HG03575 (cell line): ENCODE results near the gene TMEM132C.
"Not testable (repeated sequence)": the region's sequence is repeated elsewhere in the genome, so short reads cannot be mapped to it uniquely, and the experiment has no call there.

Experiments used
- ATAC-seq: cut with Tn5 transposase; IDR thresholded peaks from one replicate; pipeline ENCODE4 v1.9.1; 2021; ENCODE audit not compliant: unreplicated experiment, insufficient number of reproducible peaks, low FRiP score; ENCODE audit errors: extremely low read depth

TMEM132C gene

GRCh38 chr12:128581321-128581761 is 314.4 kb downstream of the TMEM132C start:
- ATAC-seq = no peak

- ATAC-seq = no peak
Observed at GRCh38 chr12:128583453-128583852, 316.5 kb downstream of the TMEM132C start.

DNA sequence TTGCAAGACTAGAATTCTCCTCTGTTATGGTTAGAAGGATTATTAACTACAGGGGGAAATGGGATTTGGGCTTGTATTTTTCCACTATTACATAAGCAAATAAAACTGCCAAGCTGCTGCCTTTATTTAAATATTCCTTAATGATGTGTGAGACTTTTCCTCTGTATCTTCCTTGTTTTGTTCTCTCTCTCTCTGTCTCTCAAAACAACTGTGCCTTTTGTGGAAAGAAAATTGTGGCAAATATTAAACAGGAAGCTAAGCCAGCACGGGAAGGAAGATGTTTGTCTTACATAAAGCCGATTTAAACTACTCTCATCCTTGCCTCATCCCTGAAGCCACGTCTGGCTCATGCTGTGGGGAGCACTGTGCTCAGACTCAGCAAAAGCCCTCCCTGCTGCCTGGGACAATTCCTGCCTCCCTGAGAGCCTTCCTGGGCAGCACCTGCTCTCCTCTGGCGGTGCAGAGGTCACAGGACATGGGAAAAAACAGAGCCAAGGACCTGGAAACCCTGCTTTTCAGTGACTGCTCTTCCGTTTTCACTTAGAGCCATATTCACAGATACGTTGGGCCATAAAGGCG is 319.6 kb downstream of the TMEM132C start:
- no peak for ATAC-seq

GRCh38 chr12:128587918-128588317 is 320.9 kb downstream of the TMEM132C start:
- ATAC-seq = no peak

- no peak for ATAC-seq
Observed at GRCh38 chr12:128592220-128592744, 325.3 kb downstream of the TMEM132C start.

DNA sequence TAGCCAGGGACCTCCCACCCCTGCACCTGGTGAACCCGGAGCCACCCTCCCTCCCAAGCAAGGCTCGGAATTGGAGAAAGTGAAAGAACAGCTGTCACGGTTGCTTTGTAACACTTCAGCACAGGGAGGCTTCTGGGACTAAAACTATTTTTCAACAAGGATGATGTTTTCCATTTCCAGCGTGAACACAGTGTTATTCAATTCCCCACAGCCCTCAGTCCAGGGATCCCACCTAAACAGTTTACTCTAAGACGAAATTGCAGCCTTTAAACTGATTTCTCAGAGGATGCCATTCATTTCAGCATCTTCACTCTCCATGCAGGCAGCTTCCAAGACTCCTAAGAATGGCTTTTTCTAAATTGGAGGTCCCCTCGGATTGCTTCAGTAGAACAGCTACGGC is 327.6 kb downstream of the TMEM132C start:
- no peak for ATAC-seq

- no peak for ATAC-seq
Observed at GRCh38 chr12:128595609-128596008, 328.6 kb downstream of the TMEM132C start.

DNA sequence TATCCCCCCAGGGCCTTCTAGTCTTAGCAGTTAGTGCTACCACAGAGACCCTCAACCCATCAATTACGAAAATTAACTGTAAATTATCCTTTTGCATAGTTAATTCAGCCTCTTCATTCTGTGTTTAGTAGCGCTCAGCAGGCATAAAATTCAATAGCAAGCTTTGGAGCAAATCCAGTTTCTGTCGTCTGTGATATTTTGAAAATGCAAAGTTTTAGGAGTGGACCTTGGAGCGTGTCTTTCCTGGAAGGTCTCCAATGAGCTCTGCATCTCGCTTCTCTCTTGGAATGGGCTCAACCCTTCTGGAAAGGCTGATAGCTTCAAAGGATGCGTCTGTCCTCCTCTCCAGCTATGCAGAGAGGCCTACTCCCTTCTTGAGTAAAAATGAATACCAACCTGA is 333.9 kb downstream of the TMEM132C start:
- ATAC-seq = no peak

- no peak for ATAC-seq
Observed at GRCh38 chr12:128603573-128604115, 336.7 kb downstream of the TMEM132C start.

DNA sequence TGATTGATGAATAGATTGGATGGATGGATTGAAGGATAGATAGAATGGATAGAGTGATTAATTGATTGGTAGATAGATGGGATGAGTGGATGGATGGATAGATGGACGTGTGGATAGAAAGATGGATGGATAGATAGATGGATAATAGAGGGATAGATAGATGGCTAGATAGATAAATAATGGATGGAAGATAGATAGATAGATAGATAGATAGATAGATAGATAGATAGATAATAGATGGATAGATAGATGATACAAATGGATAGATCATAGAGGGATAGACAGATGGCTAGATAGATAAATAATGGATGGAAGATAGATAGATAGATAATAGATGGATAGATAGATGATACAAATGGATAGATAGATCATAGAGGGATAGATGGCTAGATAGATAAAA is 337.2 kb downstream of the TMEM132C start:
- ATAC-seq = not testable (repeated sequence)

- no peak for ATAC-seq
Observed at GRCh38 chr12:128606051-128606450, 339.1 kb downstream of the TMEM132C start.

- no peak for ATAC-seq
Observed at GRCh38 chr12:128606538-128606937, 339.6 kb downstream of the TMEM132C start.

DNA sequence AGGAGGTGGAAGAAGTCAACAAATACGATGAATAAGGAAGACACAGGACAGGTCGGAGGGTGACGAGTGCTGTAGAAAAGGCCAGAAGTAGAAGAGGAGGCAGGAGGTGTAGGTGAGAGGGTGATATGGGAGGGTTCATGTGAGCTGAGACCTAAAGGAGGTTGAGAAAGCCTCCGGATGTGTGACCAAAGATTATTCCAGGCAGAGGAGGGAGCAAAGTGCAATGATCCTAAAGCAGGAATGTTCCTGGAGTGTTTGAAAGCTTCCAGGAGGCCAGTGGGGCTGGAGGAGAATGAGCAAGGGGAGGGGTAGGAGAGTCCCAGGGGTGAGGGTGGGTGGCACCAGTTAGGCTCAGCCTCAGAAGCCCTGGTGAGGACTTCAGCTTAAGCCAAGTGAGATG is 340.0 kb downstream of the TMEM132C start:
- no peak for ATAC-seq

DNA sequence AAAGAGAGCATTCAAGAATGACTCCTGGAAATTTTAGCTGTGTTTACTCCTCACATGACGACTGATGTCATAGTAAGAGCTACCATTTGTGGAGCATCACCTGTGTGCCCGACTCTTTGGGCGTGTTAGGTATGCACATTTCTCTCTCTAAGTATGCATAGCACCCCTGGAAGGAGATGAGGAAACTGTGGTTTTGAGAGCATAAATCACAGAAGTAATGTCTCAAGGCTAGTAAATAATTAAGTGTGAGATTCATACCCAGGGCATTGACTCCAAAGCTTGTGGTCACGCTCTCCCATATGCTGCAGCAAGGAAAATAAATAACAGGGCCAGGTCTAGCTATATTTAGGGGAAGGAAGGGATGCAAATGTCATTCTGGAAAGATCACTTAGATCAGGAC is 340.7 kb downstream of the TMEM132C start:
- ATAC-seq = no peak

DNA sequence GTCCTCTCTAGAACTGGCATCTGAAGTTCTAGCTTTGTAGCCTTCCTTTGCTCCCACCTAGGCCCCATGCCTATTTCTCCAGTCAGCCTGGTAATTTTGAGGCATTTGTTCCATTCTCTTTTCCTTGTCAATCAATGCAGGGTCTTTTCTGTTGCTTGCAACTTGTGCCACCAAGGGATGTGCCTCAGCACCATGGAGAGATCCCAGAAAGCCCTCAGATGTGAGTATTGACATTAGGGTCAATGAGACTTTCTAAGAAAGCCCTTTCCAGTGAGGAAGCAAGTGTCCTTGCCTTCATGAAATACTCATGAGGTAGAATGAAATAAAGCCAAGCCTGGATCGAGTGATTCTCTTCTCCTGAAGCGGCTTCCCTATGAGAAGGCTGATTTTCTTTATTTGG is 342.9 kb downstream of the TMEM132C start:
- no peak for ATAC-seq

DNA sequence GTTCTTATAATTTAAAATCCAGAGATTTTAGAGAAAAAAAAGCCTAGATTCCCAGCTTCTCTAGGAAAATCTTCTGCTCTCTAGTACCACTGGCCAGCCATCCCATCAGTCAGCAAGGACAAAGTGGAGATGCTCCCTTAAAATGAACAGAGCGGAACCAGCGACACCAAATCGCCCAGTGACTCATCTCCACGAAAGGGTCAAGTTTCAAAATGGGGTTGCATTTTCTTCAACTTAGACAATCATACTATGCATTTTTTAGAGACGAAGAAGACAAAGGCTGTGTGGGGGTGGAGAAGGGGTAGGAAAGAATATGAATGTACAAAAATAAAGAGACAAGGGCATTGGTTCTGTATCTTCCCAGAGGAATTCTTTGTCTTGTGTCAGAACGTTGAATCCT is 344.8 kb downstream of the TMEM132C start:
- ATAC-seq = no peak

DNA sequence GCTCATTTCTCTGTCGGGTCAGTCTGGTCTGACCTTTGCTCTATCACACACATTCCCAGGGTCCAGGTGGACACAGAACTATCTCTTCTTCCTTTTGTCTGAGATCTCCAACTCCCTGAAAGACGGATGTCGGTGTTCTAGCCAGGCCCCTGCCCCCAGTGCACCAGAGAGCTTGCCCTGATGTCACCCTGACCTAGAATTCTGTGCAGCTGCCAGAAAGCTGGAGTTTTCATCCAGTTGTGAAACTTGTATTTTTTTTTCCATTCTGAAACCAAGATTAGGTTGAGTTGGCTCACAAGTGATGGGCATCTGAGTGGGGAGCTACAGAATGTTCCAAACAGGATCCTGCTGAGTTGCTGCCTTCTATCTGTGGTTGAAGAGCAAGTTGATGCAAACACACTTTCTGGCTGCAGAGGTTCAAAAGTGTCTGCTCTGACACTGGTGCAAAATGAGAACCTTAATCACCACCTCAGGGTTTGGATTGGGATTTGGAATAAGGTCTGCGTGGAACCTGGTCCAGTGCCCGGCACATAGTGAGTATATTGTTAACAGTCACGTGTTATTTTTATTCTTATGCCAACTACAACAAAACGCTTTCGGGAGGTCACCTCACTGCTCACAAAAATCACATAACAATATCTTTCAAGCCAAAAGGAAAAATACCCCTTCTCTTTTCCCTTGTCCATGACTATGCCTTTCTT is 345.3 kb downstream of the TMEM132C start:
- no peak for ATAC-seq

GRCh38 chr12:128613837-128614590 is 347.0 kb downstream of the TMEM132C start:
- no peak for ATAC-seq

DNA sequence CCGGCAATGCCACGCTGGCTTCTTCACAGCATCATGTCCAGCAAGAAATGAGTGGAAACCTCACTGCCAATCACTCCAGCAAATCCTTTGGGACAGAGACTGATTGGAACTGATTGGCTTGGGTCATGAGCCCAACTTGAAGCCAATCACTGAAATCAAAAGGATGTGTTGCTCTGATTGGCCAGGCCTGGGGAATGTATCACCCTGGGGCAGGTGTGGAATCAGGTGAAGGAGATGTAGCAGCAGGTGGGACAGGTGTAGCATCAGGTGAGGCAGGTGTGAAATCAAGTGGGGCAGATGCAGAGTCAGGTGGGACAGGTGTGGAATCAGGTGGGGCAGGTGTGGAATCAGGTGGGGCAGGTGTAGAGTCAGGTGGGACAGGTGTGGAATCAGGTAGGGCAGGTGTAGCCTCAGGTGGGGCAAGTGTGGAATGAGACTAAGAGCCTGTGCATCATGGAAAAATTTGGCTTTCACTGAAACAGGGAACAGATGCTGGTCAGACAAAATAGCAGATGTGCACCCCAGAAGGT is 350.4 kb downstream of the TMEM132C start:
- no peak for ATAC-seq
